ENCODE data around the gene EEF1A2. TPM values are rescaled to one million over a fixed set of nuclear protein-coding genes. Genes with fewer than 3 reads are reported as not detected.

The EEF1A2 gene
- total RNA-seq, result 1.3 and 4.6 TPM in 2 replicates

GRCh38 chr20:63498960-63499337 is at the start of gene EEF1A2:
TSS of gene EEF1A2 (minus strand) at chr20:63499083. CDS start at chr20:63497763, 1,320 bp downstream.

GRCh38 chr20:63547725-63548480 is 49.0 kb upstream of the EEF1A2 start, which contains the start of gene SRMS:
TSS of gene SRMS (minus strand) at chr20:63547749. CDS start at chr20:63547463, 286 bp downstream.

GRCh38 chr20:63536997-63537524 is 38.2 kb upstream of the EEF1A2 start, which contains the start of gene PTK6:
TSS of gene PTK6 (minus strand) at chr20:63537376. CDS start at chr20:63537314, 62 bp downstream.

GRCh38 chr20:63520504-63520933 is 21.6 kb upstream of the EEF1A2 start, which contains the start of gene PPDPF:
TSS of gene PPDPF (plus strand) at chr20:63520765. CDS start at chr20:63521309, 544 bp downstream.

GRCh38 chr20:63471981-63472831 is 26.7 kb downstream of the EEF1A2 start, which contains the start of gene KCNQ2:
TSS of gene KCNQ2 (minus strand) at chr20:63472655. CDS start at chr20:63472463, 192 bp downstream.

Other genes with a start within 250 kb of the EEF1A2 start
- gene NKAIN4, start 244.6 kb downstream of the EEF1A2 start, total RNA-seq, result 0.57 and 1.1 TPM in 2 replicates
- 119 and 130 TPM in 2 replicates for gene ARFGAP1, start 226.3 kb downstream of the EEF1A2 start, total RNA-seq
- gene COL20A1, start 205.9 kb downstream of the EEF1A2 start, total RNA-seq, result not detected in 2 replicates
- gene CHRNA4, start 137.7 kb downstream of the EEF1A2 start, total RNA-seq, result not detected in 2 replicates
- not detected in 2 replicates for gene KCNQ2, start 26.4 kb downstream of the EEF1A2 start, total RNA-seq
- gene PPDPF, start 21.7 kb upstream of the EEF1A2 start, total RNA-seq, result 63.5 and 86.3 TPM in 2 replicates
- gene PTK6, start 38.3 kb upstream of the EEF1A2 start, total RNA-seq, result 0.14 and 0.44 TPM in 2 replicates
- not detected in 2 replicates for gene SRMS, start 48.7 kb upstream of the EEF1A2 start, total RNA-seq
- gene FNDC11, start 55.1 kb upstream of the EEF1A2 start, total RNA-seq, result 0.43 and 0.88 TPM in 2 replicates
- 42.7 and 81.7 TPM in 2 replicates for gene HELZ2, start 75.2 kb upstream of the EEF1A2 start, total RNA-seq
- gene GMEB2, start 128.0 kb upstream of the EEF1A2 start, total RNA-seq, result 11.2 and 16.0 TPM in 2 replicates
- gene STMN3, start 154.3 kb upstream of the EEF1A2 start, total RNA-seq, result 9.2 and 41.1 TPM in 2 replicates
- gene RTEL1, start 159.2 kb upstream of the EEF1A2 start, total RNA-seq, result 24.5 and 29.5 TPM in 2 replicates
- 3.9 and 35.9 TPM in 2 replicates for gene TNFRSF6B, start 197.6 kb upstream of the EEF1A2 start, total RNA-seq
- 43.4 and 45.5 TPM in 2 replicates for gene ARFRP1, start 208.9 kb upstream of the EEF1A2 start, total RNA-seq
- gene ZGPAT, start 209.0 kb upstream of the EEF1A2 start, total RNA-seq, result 20.6 and 24.9 TPM in 2 replicates
- gene LIME1, start 237.6 kb upstream of the EEF1A2 start, total RNA-seq, result 3.1 and 4.2 TPM in 2 replicates
- gene SLC2A4RG, start 240.7 kb upstream of the EEF1A2 start, total RNA-seq, result 27.6 and 54.1 TPM in 2 replicates